OCI-LY3 (cell line): Measurements from ENCODE around the gene NCCRP1.

Experiments
- H2AFZ ChIP-seq: fragments of 200-600, 300-600 bp; shearing (Covaris generic); 2 replicates; pipeline ENCODE4 v1.6.0; 2014; ENCODE audit warnings: antibody characterized with exemption, low read depth, low read length
- H3K27ac ChIP-seq: fragments of 200-600, 300-600 bp; sonication (generic); 2 replicates; pipeline ENCODE4 v1.5.1; 2014; ENCODE audit warnings: mild to moderate bottlenecking, low read length, moderate library complexity, mixed read lengths
- H3K27me3 ChIP-seq: fragments of 200-600, 300-600 bp; sonication (generic); 2 replicates; pipeline ENCODE4 v1.6.1; 2014; ENCODE audit warnings: low read depth, low read length, mixed read lengths
- H3K36me3 ChIP-seq: fragments of 200-600, 300-600 bp; sonication (generic); replicated peaks from 2 replicates; pipeline ENCODE3; 2014; ENCODE audit warnings: low read depth, low read length, mixed read lengths
- H3K4me1 ChIP-seq: fragments of 300-600, 200-600 bp; sonication (generic); 2 replicates; pipeline ENCODE4 v1.6.1; 2014; ENCODE audit warnings: low read length, mixed read lengths
- H3K4me2 ChIP-seq: fragments of 200-600, 300-600 bp; sonication (generic); 2 replicates; pipeline ENCODE4 v1.6.1; 2014; ENCODE audit warnings: low read length, mixed read lengths
- H3K4me3 ChIP-seq: fragments of 300-600, 200-600 bp; sonication (generic); 2 replicates; pipeline ENCODE4 v1.5.1; 2014; ENCODE audit warnings: antibody characterized with exemption, mild to moderate bottlenecking, low read length, moderate library complexity
- H3K79me2 ChIP-seq: fragments of 300-600, 200-600 bp; shearing (Covaris generic); 2 replicates; pipeline ENCODE4 v1.6.1; 2014; ENCODE audit warnings: mild to moderate bottlenecking, low read length, mixed read lengths
- H3K9ac ChIP-seq: fragments of 300-600, 200-600 bp; shearing (Covaris generic); 2 replicates; pipeline ENCODE4 v1.6.0; 2014; ENCODE audit warnings: mild to moderate bottlenecking, low read length, moderate library complexity
- H3K9me3 ChIP-seq: fragments of 200-600, 300-600 bp; shearing (Covaris generic); 2 replicates; pipeline ENCODE4 v1.6.1; 2014; ENCODE audit warnings: low read length, mixed read lengths; ENCODE audit not compliant: insufficient read depth
- H4K20me1 ChIP-seq: fragments of 200-600, 300-600 bp; sonication (generic); 2 replicates; pipeline ENCODE4 v1.6.1; 2016; ENCODE audit warnings: low read length, mixed read lengths; ENCODE audit not compliant: insufficient read depth
- CTCF ChIP-seq: fragments of 200-600, 300-600 bp; sonication (generic); IDR thresholded peaks from 2 replicates; pipeline ENCODE4 v1.5.1; 2014; ENCODE audit warnings: antibody characterized with exemption, low read length, low read depth
- EZH2phosphoT487 ChIP-seq: fragments of 200-600 bp; shearing (Covaris generic); IDR thresholded peaks from 2 replicates; pipeline ENCODE4 v1.6.1; 2018; ENCODE audit warnings: antibody characterized with exemption, mixed run types, low read depth

NCCRP1 gene

GRCh38 chr19:39157997-39158389, 38.8 kb upstream of the NCCRP1 start:
- Histone ChIP-seq H3K9ac (no peak overlapping the region), H3K4me2 (no peak overlapping the region), H3K4me1 (no peaks in the 10 kb centered on the region)

GRCh38 chr19:39158646-39159260, 38.0 kb upstream of the NCCRP1 start:
- H3K9me3 ChIP-seq: no peaks in the 10 kb centered on the region
- H3K27me3 ChIP-seq: no peaks in the 10 kb centered on the region

More at GRCh38 chr19:39157997-39158389, 38.8 kb upstream of the NCCRP1 start:
- Histone ChIP-seq H3K4me3 (no peak overlapping the region), H3K27ac (no peak overlapping the region), H3K36me3 (no peaks in the 10 kb centered on the region), H3K79me2 (no peaks in the 10 kb centered on the region; the same call in 1 of the 2 replicates), H4K20me1 (peaks cover 52% of the 10 kb centered on the region), H2AFZ (no peak overlapping the region), H3K27me3 (no peaks in the 10 kb centered on the region), H3K9me3 (no peaks in the 10 kb centered on the region)
- TF ChIP-seq EZH2phosphoT487 (no peak), CTCF (no peak)

GRCh38 chr19:39160523-39160861, 36.3 kb upstream of the NCCRP1 start:
- H2AFZ ChIP-seq: no peak overlapping the region
- H3K79me2 ChIP-seq: no peaks in the 10 kb centered on the region
- no peak overlapping the region for H3K4me2 ChIP-seq
- no peaks in the 10 kb centered on the region for H3K9me3 ChIP-seq
- H3K4me3 ChIP-seq: no peak overlapping the region
- H3K4me1 ChIP-seq: no peaks in the 10 kb centered on the region
- H3K9ac ChIP-seq: no peak overlapping the region
- TF ChIP-seq EZH2phosphoT487 (no peak), CTCF (no peak)
- H3K27ac ChIP-seq: no peak overlapping the region
- H3K27me3 ChIP-seq: no peaks in the 10 kb centered on the region
- H4K20me1 ChIP-seq: peaks cover 41% of the 10 kb centered on the region
- no peaks in the 10 kb centered on the region for H3K36me3 ChIP-seq

More at GRCh38 chr19:39158646-39159260, 38.0 kb upstream of the NCCRP1 start:
- H3K4me3 ChIP-seq: no peak overlapping the region
- no peak overlapping the region for H3K9ac ChIP-seq
- no peak overlapping the region for H3K27ac ChIP-seq
- no peak overlapping the region for H2AFZ ChIP-seq
- H3K4me2 ChIP-seq: no peak overlapping the region
- no peaks in the 10 kb centered on the region for H3K4me1 ChIP-seq
- no peak for TF ChIP-seq CTCF
- no peak for TF ChIP-seq EZH2phosphoT487
- H3K36me3 ChIP-seq: no peaks in the 10 kb centered on the region
- no peaks in the 10 kb centered on the region; the same call in 1 of the 2 replicates for H3K79me2 ChIP-seq
- peaks cover 57% of the 10 kb centered on the region for H4K20me1 ChIP-seq

- Histone ChIP-seq H3K36me3 (no peaks in the 10 kb centered on the region), H3K9me3 (no peaks in the 10 kb centered on the region), H3K27me3 (no peaks in the 10 kb centered on the region), H3K4me2 (no peak overlapping the region), H4K20me1 (peaks cover 36% of the 10 kb centered on the region), H3K79me2 (no peaks in the 10 kb centered on the region), H3K4me1 (no peaks in the 10 kb centered on the region), H2AFZ (no peak overlapping the region), H3K27ac (no peak overlapping the region), H3K9ac (no peak overlapping the region), H3K4me3 (no peak overlapping the region)
- TF ChIP-seq EZH2phosphoT487: no peak
- TF ChIP-seq CTCF: no peak
These were observed 35.7 kb upstream of the NCCRP1 start for GRCh38 chr19:39160889-39161672.
